ACHN (cell line): ENCODE data around the gene CDC42EP5.

Source experiments
- DNase-seq: peaks from one replicate; pipeline ENCODE4 v3.0.0-alpha.2; 2015
- in situ Hi-C: cut with HindIII; loops from 2 replicates; pipeline ENCODE4 v1.10.0; 2017; ENCODE audit warnings: low sequenced_read_pairs, low pct_ligation_motif_present, low pct_unique_long_range_greater_than_20kb

Gene CDC42EP5

GRCh38 chr19:54434112-54434872 lies 38.8 kb downstream of the CDC42EP5 start:
- in situ Hi-C loops, result no loop called here
- DNase-seq, result no peak

DNA sequence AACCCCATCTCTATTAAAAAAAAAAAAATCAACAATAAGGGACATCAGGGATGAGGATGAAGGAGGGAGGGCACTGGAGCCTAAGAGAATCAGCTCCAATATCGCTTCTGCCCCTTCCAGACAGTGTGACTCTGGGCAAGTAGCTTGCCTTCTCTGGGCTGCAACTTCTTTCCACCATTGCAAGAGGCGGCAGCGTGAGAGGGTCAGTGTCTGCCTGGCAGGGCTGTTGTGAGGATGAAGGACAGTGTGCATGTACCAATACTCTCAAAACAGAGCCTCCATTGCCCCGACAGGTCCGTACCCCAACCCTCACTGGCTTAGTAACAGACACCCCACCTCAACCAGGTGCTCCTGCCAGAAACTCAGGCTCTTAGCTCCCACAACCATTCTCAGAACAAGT lies 39.4 kb downstream of the CDC42EP5 start:
- in situ Hi-C loops, result no loop called here
- DNase-seq, result no peak

DNA sequence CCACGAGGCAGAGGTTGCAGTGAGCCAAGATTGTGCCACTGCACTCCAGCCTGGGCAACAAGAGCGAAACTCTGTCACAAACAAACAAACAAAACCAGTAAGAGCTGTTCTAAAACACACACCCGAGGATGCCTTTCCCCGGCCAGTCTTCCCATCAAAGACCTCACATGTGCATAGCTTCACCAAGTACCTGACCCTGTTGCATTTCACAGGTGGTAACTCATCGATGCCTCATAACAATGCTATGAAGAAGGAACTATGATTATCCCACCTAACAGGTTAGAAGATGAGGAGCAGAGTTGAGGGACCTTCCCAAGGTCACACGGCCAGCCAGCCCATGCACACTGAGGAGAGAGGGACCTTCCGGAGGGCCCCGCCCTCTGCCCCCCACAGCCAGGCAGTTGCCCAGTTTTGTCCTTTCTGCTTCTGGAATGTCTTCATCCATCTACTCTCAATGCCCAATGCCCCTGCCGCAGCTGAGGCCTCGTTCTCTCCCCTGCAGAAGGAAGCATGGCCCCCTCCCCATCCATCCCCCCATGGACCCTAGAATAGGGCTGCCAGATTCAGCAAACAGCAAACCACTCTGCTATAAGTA lies 40.9 kb downstream of the CDC42EP5 start:
- no peak for DNase-seq
- in situ Hi-C loops, result no loop called here

DNA sequence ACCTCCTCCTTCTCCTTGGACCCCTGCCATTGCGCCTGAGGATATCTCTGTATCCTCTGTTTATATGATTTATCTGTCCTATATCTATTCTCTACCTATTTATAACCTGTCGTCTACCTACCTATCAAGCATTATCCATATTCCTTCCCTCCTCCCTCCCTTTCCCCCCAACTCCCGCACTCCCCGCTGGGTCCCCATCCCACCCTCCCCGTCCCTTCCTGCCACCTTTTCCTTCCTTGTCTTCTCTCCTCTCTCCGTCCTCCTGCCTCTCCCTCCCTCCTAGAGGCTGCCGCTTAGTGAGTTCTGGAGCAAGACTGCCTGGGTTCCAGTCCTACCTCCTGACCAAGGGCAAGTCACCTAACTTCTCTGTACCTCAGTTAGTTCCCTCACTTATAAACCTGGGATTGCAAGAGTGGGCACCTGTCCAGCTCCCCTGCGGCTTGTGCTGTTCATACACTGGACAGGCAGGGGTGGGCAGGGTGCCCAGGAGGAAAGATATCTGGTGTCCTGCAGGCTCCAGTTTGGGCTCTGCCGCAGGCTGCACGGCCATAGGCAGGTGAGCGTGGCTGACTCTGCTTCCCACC lies 41.7 kb downstream of the CDC42EP5 start:
- peak; percentile 41 for DNase-seq
- in situ Hi-C loops, result no loop called here

DNA sequence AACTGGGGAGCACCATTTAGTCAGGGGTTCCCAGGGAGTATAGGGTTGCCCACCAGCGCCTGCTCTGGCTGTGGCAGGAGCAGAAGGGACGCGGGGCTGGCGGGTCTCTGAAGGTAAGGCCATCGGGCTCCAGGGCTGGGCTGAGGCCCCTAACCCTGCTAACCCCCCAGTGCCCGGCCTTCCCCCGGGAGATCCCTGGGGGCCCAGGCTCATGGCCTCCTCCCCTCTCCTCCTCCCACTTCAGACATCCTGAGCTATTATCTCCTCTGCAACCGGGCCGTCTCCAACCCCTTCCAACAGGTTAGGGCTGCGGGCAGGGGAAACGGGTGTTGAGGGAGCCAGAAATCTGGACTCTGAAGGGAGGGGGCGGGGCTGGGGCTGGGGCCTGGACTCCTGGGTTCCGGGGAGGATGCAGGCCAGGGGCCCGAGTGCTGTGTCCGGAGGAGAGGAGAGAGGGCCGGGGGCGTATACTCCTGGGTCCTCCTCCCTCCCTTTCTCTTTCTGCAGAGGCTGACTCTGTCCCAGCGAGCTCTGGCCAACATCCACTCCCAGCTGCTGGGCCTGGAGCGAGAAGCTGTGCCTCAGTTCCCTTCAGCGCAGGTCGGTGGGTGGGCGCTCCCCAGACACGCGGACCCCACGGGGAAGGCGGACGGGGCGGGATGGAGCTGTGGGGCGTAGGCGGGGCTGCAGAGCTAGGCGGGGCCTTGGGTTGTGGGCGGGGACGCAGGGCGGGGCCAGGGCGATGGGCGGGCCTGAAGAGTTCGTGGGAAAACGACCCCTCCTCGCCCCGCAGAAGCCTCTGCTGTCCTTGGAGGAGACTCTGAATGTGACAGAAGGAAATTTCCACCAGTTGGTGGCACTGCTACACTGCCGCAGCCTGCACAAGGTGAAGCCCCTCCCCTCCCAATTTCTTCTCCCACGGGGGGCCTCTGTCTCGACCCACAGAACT lies 42.5 kb downstream of the CDC42EP5 start:
- in situ Hi-C loops, result no loop called here
- DNase-seq, result peak; percentile 14

DNA sequence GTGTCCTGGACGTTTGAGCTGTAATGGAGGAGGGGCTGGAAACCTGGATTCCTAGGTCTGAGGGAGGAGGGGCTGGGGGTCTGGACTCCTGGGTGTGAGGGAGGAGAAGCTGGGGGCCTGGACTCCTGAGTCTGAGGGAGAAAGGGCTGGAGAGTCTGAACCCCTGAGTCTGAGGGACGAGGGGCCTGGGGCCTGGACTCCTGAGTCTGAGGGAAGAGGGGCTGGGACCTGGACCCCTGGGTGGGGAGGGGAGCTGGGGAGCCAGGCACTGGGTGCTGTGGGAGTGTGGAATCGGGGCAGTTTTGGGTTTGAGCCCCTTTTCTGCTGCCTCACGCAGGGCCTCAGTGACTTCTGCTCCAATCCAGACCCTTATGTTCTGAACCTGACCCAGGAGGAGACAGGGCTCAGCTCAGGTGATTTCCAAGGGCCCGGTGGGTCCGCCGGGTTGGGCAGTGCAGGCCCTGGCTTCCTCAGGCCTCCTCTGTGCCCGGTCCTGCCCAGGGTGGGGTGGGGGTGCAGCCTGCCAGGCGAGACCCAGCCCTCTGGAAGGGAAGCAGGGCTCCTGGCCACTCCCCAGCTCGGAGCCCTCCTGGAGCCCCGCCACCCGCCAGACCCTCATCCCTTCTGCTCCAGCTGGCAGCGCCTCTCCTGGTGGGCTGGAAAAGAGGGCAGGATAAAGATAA lies 43.4 kb downstream of the CDC42EP5 start:
- in situ Hi-C loops, result no loop called here
- DNase-seq, result no peak

GRCh38 chr19:54429176-54429495 lies 44.0 kb downstream of the CDC42EP5 start:
- in situ Hi-C loops, result no loop called here
- no peak for DNase-seq

DNA sequence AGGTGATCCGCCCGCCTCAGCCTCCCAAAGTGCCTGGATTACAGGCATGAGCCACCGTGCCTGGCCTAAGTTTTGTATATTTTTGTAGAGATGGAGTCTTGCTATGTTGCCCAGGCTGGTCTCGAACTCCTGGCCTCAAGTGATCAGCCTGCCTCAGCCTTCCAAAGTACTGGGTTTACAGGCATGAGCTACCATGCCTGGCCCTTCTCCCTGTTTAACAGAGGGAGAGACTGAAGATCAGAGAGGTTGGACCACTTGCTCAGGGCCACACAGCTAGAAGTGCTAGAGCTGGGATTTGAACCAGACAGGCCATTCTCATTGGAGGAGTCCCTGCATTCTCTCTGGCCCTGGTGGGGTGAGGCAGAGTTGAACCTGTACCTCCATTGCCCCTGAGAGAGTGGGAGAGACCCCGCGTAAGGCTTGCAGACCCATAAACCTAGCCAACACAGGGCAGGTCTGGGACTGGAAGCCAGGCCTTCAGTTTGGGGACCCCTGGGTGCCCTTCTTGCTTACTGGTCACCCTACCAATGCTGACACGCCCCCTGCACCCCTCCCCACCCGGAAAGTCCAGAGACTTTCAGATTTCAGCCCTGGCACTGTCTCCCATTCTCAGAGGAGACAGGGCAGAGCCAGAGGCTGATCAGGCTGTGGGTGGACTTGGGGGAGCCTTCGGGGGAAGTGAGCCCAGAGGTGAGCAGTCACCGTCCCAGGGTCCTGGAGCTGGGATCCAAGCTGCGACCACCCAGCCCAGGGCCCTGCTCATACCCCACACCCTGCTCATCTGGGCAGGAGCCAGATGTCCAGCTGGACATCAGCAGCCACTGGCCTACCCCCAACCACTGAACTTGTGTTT lies 44.5 kb downstream of the CDC42EP5 start:
- DNase-seq, result no peak
- in situ Hi-C loops, result no loop called here

DNA sequence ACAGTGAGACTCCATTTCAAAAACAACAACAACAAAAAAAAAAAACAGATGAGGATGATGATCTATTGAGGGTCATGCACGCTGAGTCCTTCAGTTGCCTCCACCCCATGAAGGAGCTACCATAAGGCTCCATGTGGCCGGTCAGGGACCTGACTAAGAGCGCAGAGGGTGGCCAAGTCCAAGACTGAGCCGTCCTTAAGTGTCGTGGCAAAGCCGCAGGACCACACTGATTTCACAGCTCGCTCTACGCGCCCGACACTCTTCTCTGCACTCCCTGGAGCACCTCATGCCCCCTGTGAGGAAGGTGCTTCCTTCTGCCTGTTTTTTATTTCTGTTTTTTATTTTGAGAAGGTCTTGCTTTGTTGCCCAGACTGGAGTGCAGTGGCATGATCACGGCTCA lies 45.5 kb downstream of the CDC42EP5 start:
- in situ Hi-C loops, result no loop called here
- no peak for DNase-seq

GRCh38 chr19:54426291-54426931 lies 46.7 kb downstream of the CDC42EP5 start:
- DNase-seq, result no peak
- in situ Hi-C loops, result no loop called here

- in situ Hi-C loops, result no loop called here
- DNase-seq, result no peak
Observed at GRCh38 chr19:54425382-54425723, 47.7 kb downstream of the CDC42EP5 start.

DNA sequence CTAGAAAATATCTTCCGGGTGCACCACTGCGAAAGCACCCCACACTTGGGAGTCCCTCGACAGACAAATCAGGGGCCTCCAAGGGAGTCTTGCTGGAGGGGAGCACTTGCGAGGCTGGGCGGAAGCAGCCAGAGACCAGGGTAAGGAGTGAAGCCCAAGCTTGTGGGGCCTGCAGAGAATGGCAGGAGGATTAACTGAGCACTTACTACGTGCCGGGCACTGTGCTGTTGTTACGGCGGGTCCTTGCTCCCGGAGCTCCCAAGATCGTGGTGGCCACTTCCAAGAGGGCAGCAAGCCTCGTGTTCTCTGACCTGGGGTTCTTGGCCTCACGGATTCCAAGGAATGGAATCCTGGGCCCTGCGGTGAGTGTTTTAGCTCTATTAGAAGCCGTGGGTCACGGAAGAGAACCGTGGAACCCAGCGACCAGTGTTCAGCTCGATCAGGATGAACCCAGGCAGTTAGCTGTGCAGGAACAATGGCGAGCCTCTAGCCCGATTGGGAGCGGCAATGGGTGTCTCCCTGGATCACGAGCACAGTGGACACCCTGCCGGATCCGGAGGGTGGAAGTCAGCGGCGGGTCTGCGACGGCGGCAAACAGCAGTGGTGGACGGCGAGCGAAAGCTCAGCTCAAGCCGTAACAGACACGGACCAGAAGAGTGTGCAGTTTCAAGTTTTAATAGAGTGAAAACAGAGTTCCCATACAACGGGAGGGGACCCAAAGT lies 48.3 kb downstream of the CDC42EP5 start:
- no peak for DNase-seq
- in situ Hi-C loops, result no loop called here

DNA sequence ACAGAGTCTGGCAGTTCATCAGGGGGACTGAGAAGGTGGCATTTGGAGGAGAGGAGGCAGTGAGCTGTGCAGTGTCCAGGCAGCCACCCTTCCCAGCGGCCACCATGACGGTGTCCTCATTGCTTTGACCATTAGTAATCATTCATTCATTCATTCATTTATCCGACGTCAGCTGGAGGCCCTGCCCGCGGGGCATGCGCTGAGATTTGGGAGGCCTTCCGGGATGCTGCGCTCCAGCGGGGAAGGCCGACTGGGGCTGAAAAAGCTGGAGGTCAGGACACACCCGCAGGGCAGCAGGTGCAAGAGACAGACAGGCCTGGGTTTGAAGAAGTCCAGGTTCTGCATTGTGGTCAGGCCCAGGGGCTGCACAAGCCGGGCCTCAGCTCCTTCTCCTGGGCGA lies 48.9 kb downstream of the CDC42EP5 start:
- in situ Hi-C loops, result no loop called here
- no peak for DNase-seq

- in situ Hi-C loops, result no loop called here
- no peak for DNase-seq
Observed at GRCh38 chr19:54422136-54422535, 51.0 kb downstream of the CDC42EP5 start.

DNA sequence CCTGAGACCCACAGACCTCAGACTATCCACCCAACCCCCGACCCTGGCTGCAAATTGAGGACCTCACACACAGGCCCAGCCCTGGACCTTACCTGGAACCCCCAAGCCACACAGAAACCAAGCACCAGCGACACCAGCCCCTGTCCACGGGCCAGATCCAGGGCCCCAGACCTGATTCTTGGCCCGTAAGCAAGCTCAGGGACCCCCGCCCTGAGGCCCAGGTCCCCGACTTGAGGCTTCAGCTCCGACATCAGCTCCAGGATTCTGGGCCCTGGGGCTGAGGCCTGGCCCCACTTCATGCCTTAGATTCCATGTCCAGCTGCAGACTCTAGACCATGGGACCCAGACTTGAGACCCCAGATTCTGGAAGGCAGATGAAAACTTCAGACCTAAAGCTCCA lies 51.6 kb downstream of the CDC42EP5 start:
- DNase-seq, result no peak
- in situ Hi-C loops, result no loop called here

- in situ Hi-C loops, result no loop called here
Observed at GRCh38 chr19:54421169-54421516, 52.0 kb downstream of the CDC42EP5 start.

More at GRCh38 chr19:54421169-54421516, 52.0 kb downstream of the CDC42EP5 start:
- DNase-seq, result no peak
